NOMO-1 treated with DMSO at 0.1 percent for 48 hours (cell line): ENCODE data around the gene CORO6.
A peak's percentile ranks its signal among the peaks of the same experiment; 100 is the strongest.

ENCODE experiments used
- DNase-seq: peaks from one replicate; lab custom pipeline; 2025; ENCODE audit not compliant: unreplicated experiment; lab: John Stamatoyannopoulos, UW

CORO6 gene

GRCh38 chr17:29578626-29579485, 43.9 kb downstream of the CORO6 start:
- no peak for DNase-seq

- no peak for DNase-seq
Observed at GRCh38 chr17:29577385-29578211, 45.1 kb downstream of the CORO6 start.

- DNase-seq, result no peak
Observed at GRCh38 chr17:29577001-29577370, 45.7 kb downstream of the CORO6 start.

DNA sequence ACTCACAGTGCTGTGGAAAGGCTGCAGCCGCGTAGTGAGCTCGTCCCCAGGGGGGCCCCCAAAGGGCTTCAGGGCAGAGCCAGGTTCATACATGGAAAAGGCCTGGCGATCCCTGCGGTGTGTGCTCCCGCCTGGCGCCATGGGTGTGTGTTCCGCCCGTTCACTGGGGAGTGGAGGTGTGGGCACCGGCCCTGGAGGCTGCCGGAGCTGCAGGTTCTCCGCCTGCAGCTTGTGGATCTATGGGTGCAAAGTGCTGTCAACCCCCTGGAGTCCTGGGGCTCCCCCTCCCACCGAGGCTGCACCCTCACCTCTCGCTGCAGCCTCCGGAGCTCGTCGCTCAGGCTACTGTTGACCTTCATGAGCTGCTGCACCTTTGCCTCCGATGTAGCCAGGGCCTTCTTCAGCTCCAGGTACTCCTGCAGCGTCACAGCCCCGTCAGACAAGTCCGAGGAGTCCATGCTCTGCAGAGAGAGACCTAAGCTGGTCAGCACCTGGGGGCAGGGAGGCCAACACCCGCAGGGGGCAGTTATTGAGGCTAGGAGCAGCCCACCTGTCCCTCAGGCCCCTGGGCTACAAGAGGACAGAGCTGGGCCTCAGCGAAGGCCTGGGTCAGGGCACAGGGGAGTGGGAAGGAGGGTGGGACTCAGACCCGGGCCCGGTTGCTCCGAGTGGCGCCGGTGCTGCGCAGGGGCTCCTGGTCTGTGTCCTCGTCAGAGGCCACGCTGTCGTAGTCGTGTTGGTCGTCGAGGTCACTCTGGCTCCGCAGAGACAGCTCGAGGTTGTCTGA, 46.3 kb downstream of the CORO6 start:
- no peak for DNase-seq

GRCh38 chr17:29575511-29576213, 47.0 kb downstream of the CORO6 start:
- DNase-seq, result no peak

DNA sequence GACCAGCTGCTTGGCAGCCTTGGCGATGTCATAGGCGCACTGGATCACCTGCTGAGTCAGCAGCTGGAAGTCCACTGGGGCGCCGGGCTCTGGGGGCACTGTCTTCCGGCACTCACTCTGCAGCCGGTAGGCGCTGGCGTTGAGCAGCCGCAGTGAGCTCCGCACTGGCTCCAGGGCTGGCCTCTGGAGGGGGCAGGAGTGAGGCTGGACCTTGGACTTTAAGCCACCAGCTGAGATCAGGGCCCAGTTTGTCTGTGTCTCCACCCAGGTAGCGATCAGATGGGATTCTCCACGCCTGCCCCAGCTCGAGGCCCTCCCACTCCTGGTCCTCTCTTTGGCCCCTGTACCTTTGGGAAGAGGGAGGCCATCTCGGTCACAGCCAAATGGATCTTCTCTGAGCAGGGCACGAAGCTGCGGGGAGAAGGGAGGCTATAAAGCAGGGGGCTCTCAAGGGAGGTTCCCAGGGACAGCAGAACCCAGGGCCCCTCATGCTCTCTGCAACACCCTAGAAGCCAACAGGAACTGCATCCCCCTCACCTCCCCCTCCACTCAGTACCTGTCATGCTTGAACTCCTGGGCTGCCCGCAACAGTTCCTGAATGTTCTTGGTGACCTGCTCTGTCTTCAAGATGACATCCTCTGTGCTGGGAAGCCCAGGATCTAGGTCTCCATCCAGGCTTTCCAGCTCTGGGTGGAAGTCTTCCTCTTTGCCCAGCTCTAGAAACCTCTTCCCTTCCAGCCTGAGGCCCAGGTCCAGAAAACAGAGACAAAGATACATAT, 47.8 kb downstream of the CORO6 start:
- DNase-seq, result no peak

- DNase-seq, result no peak
Observed at GRCh38 chr17:29573871-29574731, 48.6 kb downstream of the CORO6 start.

- no peak for DNase-seq
Observed at GRCh38 chr17:29573558-29573869, 49.2 kb downstream of the CORO6 start.

- DNase-seq, result no peak
Observed at GRCh38 chr17:29572691-29573557, 49.8 kb downstream of the CORO6 start.

GRCh38 chr17:29571883-29572681, 50.6 kb downstream of the CORO6 start:
- DNase-seq, result no peak

DNA sequence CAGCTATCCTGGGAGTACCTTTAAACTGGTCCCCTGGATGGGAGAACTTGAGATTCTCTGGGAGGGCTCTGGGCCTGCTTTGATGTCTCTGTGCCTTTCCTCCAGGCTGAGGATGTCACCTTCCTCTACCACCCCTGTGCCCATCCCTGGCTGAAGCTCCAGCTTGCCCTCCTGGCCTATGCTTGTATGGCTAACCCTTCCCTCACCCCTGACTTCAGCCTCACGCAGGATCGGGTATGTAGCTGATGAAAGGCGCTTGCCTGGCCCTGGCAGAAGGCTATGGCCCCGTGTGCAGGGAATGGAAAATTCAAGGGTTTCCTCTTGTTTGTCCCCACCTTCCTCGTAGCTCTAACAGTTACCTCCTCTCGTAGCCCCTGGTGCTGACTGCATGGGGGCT, 51.2 kb downstream of the CORO6 start:
- no peak for DNase-seq

- no peak for DNase-seq
Observed at GRCh38 chr17:29570521-29570920, 52.2 kb downstream of the CORO6 start.

GRCh38 chr17:29569245-29569950, 53.3 kb downstream of the CORO6 start:
- DNase-seq, result no peak

- DNase-seq, result peak; percentile 74
Observed at GRCh38 chr17:29568331-29569244, 54.1 kb downstream of the CORO6 start, which contains the start of gene TP53I13. TSS of gene TP53I13 (plus strand) at chr17:29568701. CDS start at chr17:29568759, 58 bp downstream.

GRCh38 chr17:29567554-29568330, 55.0 kb downstream of the CORO6 start:
- peak; percentile 75 for DNase-seq
